Psoas muscle (tissue), 8 donors: ENCODE measurements around the gene CHCHD6. TPM values are rescaled to one million over a fixed set of nuclear protein-coding genes. Genes with fewer than 3 reads are reported as not detected.

ENCODE experiments used
- ATAC-seq, 4 donors: fragments of 200-7000 bp; cut with Tn5 transposase; one replicate each; pipeline ENCODE4 v1.9.1; 2020; ENCODE audit warnings: moderate library complexity in 3 of 4, mild to moderate bottlenecking in 2 of 4
- DNase-seq, 2 donors: peaks; one replicate each; pipeline ENCODE4 v3.0.0-alpha.2; 2020
- H3K27ac ChIP-seq: fragments of 200-600 bp; one replicate; pipeline ENCODE4 v1.8.0; 2022
- H3K27me3 ChIP-seq, 3 donors: fragments of 200-600 bp in 1 of 3; one replicate each; pipeline versions ENCODE4 v1.6.1 to v1.8.0; 2013 to 2022; ENCODE audit warnings: low read length in 2 of 3, mild to moderate bottlenecking in 2 of 3, moderate library complexity in 1 of 3; ENCODE audit not compliant: insufficient read depth in 3 of 3
- H3K36me3 ChIP-seq, 2 donors: fragments of 200-600 bp in 1 of 2; one replicate each; pipeline versions ENCODE4 v1.6.1 to v1.8.0; 2013 to 2022; ENCODE audit warnings: low read depth in 1 of 2, mild to moderate bottlenecking in 1 of 2, moderate library complexity in 1 of 2; ENCODE audit not compliant: insufficient read depth in 1 of 2
- H3K4me1 ChIP-seq: fragments of 200-600 bp; one replicate; pipeline ENCODE4 v1.8.0; 2022
- H3K4me3 ChIP-seq: fragments of 200-600 bp; one replicate; pipeline ENCODE4 v1.8.0; 2022; ENCODE audit warnings: mild to moderate bottlenecking
- H3K9me3 ChIP-seq: fragments of 200-600 bp; one replicate; pipeline ENCODE4 v1.8.0; 2022
- CTCF ChIP-seq: fragments of 200-600 bp; IDR thresholded peaks from one replicate; pipeline ENCODE4 v1.8.0; 2022; ENCODE audit warnings: antibody characterized with exemption
- WGBS, 3 donors: extraction: QIAGEN DNeasy Blood & Tissue Kit; methylation state at CpG; one replicate each; pipeline versions ENCODE4 v1.1.6 to v1.1.7; 2013; 5-methylcytosine and 5-hydroxymethylcytosine counted together
- intact Hi-C, 2 donors: fragments of 100-400 bp; cut with DNase I; formaldehyde crosslinking; loops; one replicate each; pipeline versions ENCODE4 v1.11.0 to v1.14.2; 2022
- polyA plus RNA-seq, 3 donors: library from polyadenylated mRNA; stranded (reverse); fragments of 200-250 nt; gene quantifications; one replicate each; pipeline ENCODE4 v1.2.3, GENCODE V29; 2013
- total RNA-seq, 4 donors: library from RNA; stranded (reverse); fragmentation: NEBNext Ultra II Directional in 2 of 4; extraction: Animal tissue kit (Norgen Biotek cat#: 25700) in 2 of 4; gene quantifications; one replicate each; pipeline versions ENCODE4 v1.2.1 to v1.2.4, GENCODE V29; 2021 to 2023
- donor health status: healthy with polysubstance abuse.
- donor health status: DM: no; HTN: no; CAD: no; lungs with moderate emphysema.
- donor health status: Bipolar disorder and iron deficiency.
- donor health status: healthy.
- donor health status: DM: yes; HTN: yes; CAD: no.
- donor health status: DM: no; HTN: no; CAD: no.
- donor health status: DM: no; HTN: no; CAD: no.
- donor health status: DM: yes; HTN: yes; CAD: no.

CHCHD6 gene
- total and polyA plus RNA-seq, 7 donors = 2.4 to 13.8 (median 3.5) TPM

GRCh38 chr3:126932188-126932931 lies 228.3 kb downstream of the CHCHD6 start:
- Histone ChIP-seq H3K4me3 (no peak overlapping the region), H3K4me1 (peaks cover 10% of the 10 kb centered on the region), H3K27ac (no peak overlapping the region), H3K27me3 (no peaks in the 10 kb centered on the region), H3K9me3 (no peaks in the 10 kb centered on the region), H3K36me3 (no peaks in the 10 kb centered on the region)
- intact Hi-C loops = no loop called here
- TF ChIP-seq CTCF = no peak
- peak; percentile 63 to 92 (median 85) for ATAC-seq
- 46 to 60% (median 55%) methylated on average over 13 of the region's 13 CpGs for WGBS, 3 donors
- no peak for DNase-seq

GRCh38 chr3:126934031-126934531 lies 230.0 kb downstream of the CHCHD6 start:
- DNase-seq = no peak
- ATAC-seq = no peak
- TF ChIP-seq CTCF = no peak
- WGBS, 3 donors = 64 to 91% (median 67%) methylated on average over 4 of the region's 4 CpGs
- Histone ChIP-seq H3K36me3 (no peaks in the 10 kb centered on the region), H3K4me3 (no peak overlapping the region), H3K27me3 (no peaks in the 10 kb centered on the region), H3K27ac (no peak overlapping the region), H3K4me1 (peaks cover 10% of the 10 kb centered on the region), H3K9me3 (no peaks in the 10 kb centered on the region)
- intact Hi-C loops = no loop called here

GRCh38 chr3:126934991-126935390 lies 231.0 kb downstream of the CHCHD6 start:
- H3K27me3 ChIP-seq = no peaks in the 10 kb centered on the region
- 93 to 94% (median 94%) methylated on average over 8 of the region's 8 CpGs for WGBS, 3 donors
- H3K36me3 ChIP-seq = no peaks in the 10 kb centered on the region
- no peak for DNase-seq
- no peaks in the 10 kb centered on the region for H3K9me3 ChIP-seq
- no peak for ATAC-seq
- H3K27ac ChIP-seq = no peak overlapping the region
- TF ChIP-seq CTCF = no peak
- H3K4me3 ChIP-seq = no peak overlapping the region
- peaks cover 10% of the 10 kb centered on the region for H3K4me1 ChIP-seq
- intact Hi-C loops = no loop called here

GRCh38 chr3:126935756-126936509 lies 231.9 kb downstream of the CHCHD6 start:
- ATAC-seq (no peak), DNase-seq (no peak)
- intact Hi-C loops = no loop called here
- no peak for TF ChIP-seq CTCF
- peaks cover 10% of the 10 kb centered on the region for H3K4me1 ChIP-seq
- 85 to 94% (median 89%) methylated on average over 4 of the region's 4 CpGs for WGBS, 3 donors
- H3K4me3 ChIP-seq = no peak overlapping the region
- no peaks in the 10 kb centered on the region for H3K9me3 ChIP-seq
- H3K27ac ChIP-seq = no peak overlapping the region
- H3K36me3 ChIP-seq = no peaks in the 10 kb centered on the region
- no peaks in the 10 kb centered on the region for H3K27me3 ChIP-seq
